OCI-LY3 (cell line): Measurements from ENCODE around the gene FLT1.

Experiments
- CTCF ChIP-seq: fragments of 200-600, 300-600 bp; sonication (generic); IDR thresholded peaks from 2 replicates; pipeline ENCODE4 v1.5.1; 2014; ENCODE audit warnings: antibody characterized with exemption, low read length, low read depth
- EZH2phosphoT487 ChIP-seq: fragments of 200-600 bp; shearing (Covaris generic); IDR thresholded peaks from 2 replicates; pipeline ENCODE4 v1.6.1; 2018; ENCODE audit warnings: antibody characterized with exemption, mixed run types, low read depth

- TF ChIP-seq CTCF (no peak), EZH2phosphoT487 (no peak)
These were observed 80.9 kb downstream of the FLT1 start for GRCh38 chr13:28413999-28414398.
